SK-N-SH (cell line): ENCODE measurements around the gene AK5. TPM values are rescaled to one million over a fixed set of nuclear protein-coding genes. Genes with fewer than 3 reads are reported as not detected.
A peak's percentile ranks its signal among the peaks of the same experiment; 100 is the strongest.

Experiments
- CTCF ChIA-PET: fragments of 300-600, 350-600 bp; formaldehyde crosslinking; extraction: SDS; loops from one replicate; lab custom pipeline; 2021; lab: Yijun Ruan, JAX
- POLR2A ChIA-PET: fragments of 350-600 bp; sonication (Branson Sonifier 250); formaldehyde crosslinking; extraction: SDS; loops from one replicate; lab custom pipeline; 2020; ENCODE audit warnings: antibody characterized with exemption, inconsistent platforms; lab: Yijun Ruan, JAX
- DNase-seq: peaks from one replicate; pipeline ENCODE4 v3.0.0; 2012
- H2AFZ ChIP-seq: fragments of 200-600 bp; sonication (generic); 2 replicates; pipeline ENCODE4 v1.8.1; 2016; ENCODE audit warnings: antibody characterized with exemption, mild to moderate bottlenecking, low read depth
- H3F3A ChIP-seq: fragments of 200-600 bp; sonication (generic); replicated peaks from 2 replicates; pipeline ENCODE3; 2016; ENCODE audit warnings: antibody characterized with exemption, mild to moderate bottlenecking; ENCODE audit not compliant: insufficient read depth
- H3K27ac ChIP-seq, 2 experiments: fragments of 200-500 bp in 1 of 2; fragments of 200-600 bp in 1 of 2; sonication (Bioruptor generic) in 1 of 2; sonication (generic), shearing (Covaris generic) in 1 of 2; 2 replicates each; pipeline versions ENCODE4 v1.5.1 to v1.6.1; 2014 to 2016; ENCODE audit warnings: low read depth in 2 of 2, inconsistent platforms in 1 of 2, low read length in 1 of 2, mild to moderate bottlenecking in 1 of 2, mixed read lengths in 1 of 2
- H3K27me3 ChIP-seq: fragments of 200-600 bp; sonication (generic), shearing (Covaris generic); 2 replicates; pipeline ENCODE4 v1.6.1; 2016; ENCODE audit warnings: mixed run types; ENCODE audit not compliant: insufficient read depth
- H3K36me3 ChIP-seq, 2 experiments: fragments of 200-500 bp in 1 of 2; fragments of 200-600 bp in 1 of 2; sonication (Bioruptor generic) in 1 of 2; sonication (generic) in 1 of 2; replicated peaks in 1 of 2; 2 replicates each; pipeline versions ENCODE3 to v1.5.1; 2014 to 2016; ENCODE audit warnings: low read length in 1 of 2, mild to moderate bottlenecking in 1 of 2; ENCODE audit not compliant: insufficient read depth in 2 of 2, control insufficient read depth in 1 of 2
- H3K4me1 ChIP-seq, 2 experiments: fragments of 200-500 bp in 1 of 2; fragments of 200-600 bp in 1 of 2; sonication (Bioruptor generic) in 1 of 2; sonication (generic), shearing (Covaris generic) in 1 of 2; 2 replicates each; pipeline versions ENCODE4 v1.5.1 to v1.6.1; 2014 to 2016; ENCODE audit warnings: low read depth in 1 of 2, low read length in 1 of 2, mixed run types in 1 of 2; ENCODE audit not compliant: insufficient read depth in 2 of 2, control insufficient read depth in 1 of 2
- H3K4me2 ChIP-seq: fragments of 200-600 bp; sonication (generic), shearing (Covaris generic); 2 replicates; pipeline ENCODE4 v1.6.1; 2017; ENCODE audit warnings: mixed run types
- H3K4me3 ChIP-seq, 2 experiments: fragments of 200-500 bp in 1 of 2; fragments of 200-600 bp in 1 of 2; sonication (Bioruptor generic) in 1 of 2; sonication (generic), shearing (Covaris generic) in 1 of 2; 2 replicates each; pipeline versions ENCODE4 v1.5.1 to v1.8.1; 2014 to 2016; ENCODE audit warnings: low read depth in 2 of 2, inconsistent platforms in 1 of 2, low read length in 1 of 2, mild to moderate bottlenecking in 1 of 2, mixed read lengths in 1 of 2, moderate library complexity in 1 of 2
- H3K79me2 ChIP-seq: fragments of 200-600 bp; sonication (generic); 2 replicates; pipeline ENCODE4 v1.8.1; 2017; ENCODE audit warnings: mild to moderate bottlenecking; ENCODE audit not compliant: insufficient read depth
- H3K9ac ChIP-seq: fragments of 200-600 bp; sonication (generic); 2 replicates; pipeline ENCODE4 v1.6.1; 2017; ENCODE audit warnings: mixed run types
- H3K9me2 ChIP-seq: fragments of 200-600 bp; sonication (generic); 2 replicates; pipeline ENCODE4 v1.6.1; 2017; ENCODE audit warnings: mixed run types
- H3K9me3 ChIP-seq: fragments of 200-600 bp; sonication (generic); 2 replicates; pipeline ENCODE4 v1.6.1; 2017; ENCODE audit warnings: mixed run types, mild to moderate bottlenecking, moderate library complexity
- H4K20me1 ChIP-seq: fragments of 200-600 bp; sonication (generic); 2 replicates; pipeline ENCODE4 v1.6.1; 2017; ENCODE audit warnings: mild to moderate bottlenecking, mixed run types; ENCODE audit not compliant: insufficient read depth
- CHD2 ChIP-seq: fragments of 150-350 bp; IDR thresholded peaks from 2 replicates; pipeline ENCODE4 v1.6.1; 2018; ENCODE audit warnings: low read length; ENCODE audit not compliant: partially characterized antibody
- EP300 ChIP-seq, 2 experiments: IDR thresholded peaks; 2 replicates each; pipeline versions ENCODE4 v1.4.0 to v1.6.1; 2012; ENCODE audit warnings: borderline replicate concordance in 1 of 2, low read depth in 1 of 2, low read length in 1 of 2
- EZH2phosphoT487 ChIP-seq: fragments of 200-600 bp; sonication (generic); IDR thresholded peaks from 2 replicates; pipeline ENCODE4 v1.6.1; 2017; ENCODE audit warnings: low read depth, mixed run types, mild to moderate bottlenecking, antibody characterized with exemption, moderate library complexity, borderline replicate concordance
- FOSL2 ChIP-seq: IDR thresholded peaks from 2 replicates; pipeline ENCODE4 v1.4.0; 2012; ENCODE audit warnings: low read depth, mild to moderate bottlenecking, moderate library complexity, borderline replicate concordance
- GABPA ChIP-seq: IDR thresholded peaks from 2 replicates; pipeline ENCODE4 v1.4.0; 2012; ENCODE audit warnings: low read depth, mild to moderate bottlenecking
- GATA2 ChIP-seq: sonication (generic); formaldehyde crosslinking; IDR thresholded peaks from 2 replicates; pipeline ENCODE4 v1.5.0; 2020; ENCODE audit warnings: mild to moderate bottlenecking, missing genetic modification reagents
- IRF3 ChIP-seq: fragments of 150-350 bp; IDR thresholded peaks from 2 replicates; pipeline ENCODE4 v1.6.1; 2016; ENCODE audit warnings: mild to moderate bottlenecking, low read depth, low read length
- JUND ChIP-seq: IDR thresholded peaks from 2 replicates; pipeline ENCODE4 v1.4.0; 2012
- NFIC ChIP-seq: IDR thresholded peaks from 2 replicates; pipeline ENCODE4 v1.4.0; 2012; ENCODE audit warnings: borderline replicate concordance
- NRF1 ChIP-seq: IDR thresholded peaks from 2 replicates; pipeline ENCODE4 v1.6.1; 2012; ENCODE audit warnings: low read depth, mild to moderate bottlenecking, low read length
- POLR2AphosphoS5 ChIP-seq: IDR thresholded peaks from 2 replicates; pipeline ENCODE4 v1.6.1; 2012; ENCODE audit warnings: low read depth, low read length
- RAD21 ChIP-seq: IDR thresholded peaks from 2 replicates; pipeline ENCODE4 v1.6.1; 2012; ENCODE audit warnings: mild to moderate bottlenecking, low read length
- SIN3A ChIP-seq: IDR thresholded peaks from 2 replicates; pipeline ENCODE4 v1.6.1; 2012; ENCODE audit warnings: low read depth, mild to moderate bottlenecking, low read length, moderate library complexity, borderline replicate concordance
- SMC3 ChIP-seq: IDR thresholded peaks from 2 replicates; pipeline ENCODE4 v1.6.1; 2012; ENCODE audit warnings: low read depth, low read length, improper control_type of control experiment
- TAF1 ChIP-seq: IDR thresholded peaks from 2 replicates; pipeline ENCODE4 v1.6.1; 2012; ENCODE audit warnings: low read depth, mild to moderate bottlenecking, low read length, moderate library complexity, borderline replicate concordance
- TCF12 ChIP-seq: IDR thresholded peaks from 2 replicates; pipeline ENCODE4 v1.4.0; 2012
- TEAD4 ChIP-seq: IDR thresholded peaks from 2 replicates; pipeline ENCODE4 v1.4.0; 2012; ENCODE audit warnings: mild to moderate bottlenecking, borderline replicate concordance; ENCODE audit not compliant: insufficient read depth
- USF1 ChIP-seq: IDR thresholded peaks from 2 replicates; pipeline ENCODE4 v1.4.0; 2012; ENCODE audit warnings: low read depth, borderline replicate concordance
- polyA plus RNA-seq, 3 experiments: library from polyadenylated mRNA; depleted of rRNA; stranded (reverse); fragments of >200 nt; gene quantifications; 2 replicates each; pipeline ENCODE4 v1.2.3, GENCODE V29; 2012
- TF ChIP-seq, protein P1 (sequence below): IDR thresholded peaks from 2 replicates; pipeline ENCODE4; 2012
- TF ChIP-seq, protein P2 (sequence below): IDR thresholded peaks from 2 replicates; pipeline ENCODE4 v1.6.1; 2012; ENCODE audit warnings: mild to moderate bottlenecking, low read depth, low read length, moderate library complexity

The AK5 gene
- polyA plus RNA-seq, 1 of the 3 experiments (the other 2 are of a cell fraction), result 22.9 TPM

- H2AFZ ChIP-seq, result no peak overlapping the region
- no peaks in the 10 kb centered on the region for H3K27me3 ChIP-seq
- no peaks in the 10 kb centered on the region for H4K20me1 ChIP-seq
- ChIA-PET POLR2A (no interaction called here), CTCF (interaction anchor here (1.0 kb wide), 1 partner anchor 12 kb away, joined by 3 read pairs; no protein-coding TSS in a partner anchor)
- H3K9ac ChIP-seq, result no peak overlapping the region
- H3K9me2 ChIP-seq, result no peaks in the 10 kb centered on the region
- no peaks in the 10 kb centered on the region for H3K9me3 ChIP-seq
- no peaks in the 10 kb centered on the region for H3K36me3 ChIP-seq
- H3K4me2 ChIP-seq, result no peak overlapping the region
- H3K27ac ChIP-seq, result peak overlapping the region in 1 of 2 experiments; percentile 19; a peak in 1 of 4 replicates
- no peak for TF ChIP-seq TEAD4
- no peak for TF ChIP-seq SIN3A
- no peak for TF ChIP-seq SMC3
- no peak for TF ChIP-seq NRF1
- no peak for TF ChIP-seq GATA2 (CRISPR knock-in tag)
- no peak for TF ChIP-seq GABPA
- no peak for TF ChIP-seq FOSL2
- no peak for TF ChIP-seq EZH2phosphoT487
- TF ChIP-seq NFIC, result no peak
- no peak for TF ChIP-seq EP300 (IDR thresholded peaks at IDR 0.05; ENCODE audit: borderline replicate concordance in 1 of 2, low read depth in 1 of 2, low read length in 1 of 2)
- TF ChIP-seq POLR2AphosphoS5, result no peak
- no peak for TF ChIP-seq IRF3
- TF ChIP-seq JUND, result no peak
- no peak for TF ChIP-seq TCF12
- TF ChIP-seq, protein P1, sequence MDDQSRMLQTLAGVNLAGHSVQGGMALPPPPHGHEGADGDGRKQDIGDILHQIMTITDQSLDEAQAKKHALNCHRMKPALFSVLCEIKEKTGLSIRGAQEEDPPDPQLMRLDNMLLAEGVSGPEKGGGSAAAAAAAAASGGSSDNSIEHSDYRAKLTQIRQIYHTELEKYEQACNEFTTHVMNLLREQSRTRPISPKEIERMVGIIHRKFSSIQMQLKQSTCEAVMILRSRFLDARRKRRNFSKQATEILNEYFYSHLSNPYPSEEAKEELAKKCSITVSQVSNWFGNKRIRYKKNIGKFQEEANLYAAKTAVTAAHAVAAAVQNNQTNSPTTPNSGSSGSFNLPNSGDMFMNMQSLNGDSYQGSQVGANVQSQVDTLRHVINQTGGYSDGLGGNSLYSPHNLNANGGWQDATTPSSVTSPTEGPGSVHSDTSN, result no peak; the same call in 1 of the 2 replicates
- no peak for TF ChIP-seq RAD21
- TF ChIP-seq TAF1, result no peak
- TF ChIP-seq, protein P2, sequence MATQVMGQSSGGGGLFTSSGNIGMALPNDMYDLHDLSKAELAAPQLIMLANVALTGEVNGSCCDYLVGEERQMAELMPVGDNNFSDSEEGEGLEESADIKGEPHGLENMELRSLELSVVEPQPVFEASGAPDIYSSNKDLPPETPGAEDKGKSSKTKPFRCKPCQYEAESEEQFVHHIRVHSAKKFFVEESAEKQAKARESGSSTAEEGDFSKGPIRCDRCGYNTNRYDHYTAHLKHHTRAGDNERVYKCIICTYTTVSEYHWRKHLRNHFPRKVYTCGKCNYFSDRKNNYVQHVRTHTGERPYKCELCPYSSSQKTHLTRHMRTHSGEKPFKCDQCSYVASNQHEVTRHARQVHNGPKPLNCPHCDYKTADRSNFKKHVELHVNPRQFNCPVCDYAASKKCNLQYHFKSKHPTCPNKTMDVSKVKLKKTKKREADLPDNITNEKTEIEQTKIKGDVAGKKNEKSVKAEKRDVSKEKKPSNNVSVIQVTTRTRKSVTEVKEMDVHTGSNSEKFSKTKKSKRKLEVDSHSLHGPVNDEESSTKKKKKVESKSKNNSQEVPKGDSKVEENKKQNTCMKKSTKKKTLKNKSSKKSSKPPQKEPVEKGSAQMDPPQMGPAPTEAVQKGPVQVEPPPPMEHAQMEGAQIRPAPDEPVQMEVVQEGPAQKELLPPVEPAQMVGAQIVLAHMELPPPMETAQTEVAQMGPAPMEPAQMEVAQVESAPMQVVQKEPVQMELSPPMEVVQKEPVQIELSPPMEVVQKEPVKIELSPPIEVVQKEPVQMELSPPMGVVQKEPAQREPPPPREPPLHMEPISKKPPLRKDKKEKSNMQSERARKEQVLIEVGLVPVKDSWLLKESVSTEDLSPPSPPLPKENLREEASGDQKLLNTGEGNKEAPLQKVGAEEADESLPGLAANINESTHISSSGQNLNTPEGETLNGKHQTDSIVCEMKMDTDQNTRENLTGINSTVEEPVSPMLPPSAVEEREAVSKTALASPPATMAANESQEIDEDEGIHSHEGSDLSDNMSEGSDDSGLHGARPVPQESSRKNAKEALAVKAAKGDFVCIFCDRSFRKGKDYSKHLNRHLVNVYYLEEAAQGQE, result no peak
- no peak for TF ChIP-seq USF1
- no peak for TF ChIP-seq CHD2
- no peaks in the 10 kb centered on the region; a peak in 1 of 4 replicates for H3K4me1 ChIP-seq
- no peak for DNase-seq
- H3K4me3 ChIP-seq, result no peak overlapping the region
- H3K79me2 ChIP-seq, result no peaks in the 10 kb centered on the region
- H3F3A ChIP-seq, result no peaks in the 10 kb centered on the region
Measured at GRCh38 chr1:77360256-77360655, 78.4 kb downstream of the AK5 start.
